GM12875 (cell line): ENCODE measurements around the gene F12.

ENCODE experiments used
- H3K4me3 ChIP-seq: one replicate; pipeline ENCODE4 v1.5.1; 2011; ENCODE audit warnings: low read depth, low read length, control low read depth
- TF ChIP-seq, protein P1 (sequence below): IDR thresholded peaks from 2 replicates; pipeline ENCODE4 v1.5.1; 2011; ENCODE audit warnings: low read depth, mild to moderate bottlenecking, control low read depth, inconsistent platforms, low read length, moderate library complexity, borderline replicate concordance; ENCODE audit not compliant: insufficient read depth

Gene F12

DNA sequence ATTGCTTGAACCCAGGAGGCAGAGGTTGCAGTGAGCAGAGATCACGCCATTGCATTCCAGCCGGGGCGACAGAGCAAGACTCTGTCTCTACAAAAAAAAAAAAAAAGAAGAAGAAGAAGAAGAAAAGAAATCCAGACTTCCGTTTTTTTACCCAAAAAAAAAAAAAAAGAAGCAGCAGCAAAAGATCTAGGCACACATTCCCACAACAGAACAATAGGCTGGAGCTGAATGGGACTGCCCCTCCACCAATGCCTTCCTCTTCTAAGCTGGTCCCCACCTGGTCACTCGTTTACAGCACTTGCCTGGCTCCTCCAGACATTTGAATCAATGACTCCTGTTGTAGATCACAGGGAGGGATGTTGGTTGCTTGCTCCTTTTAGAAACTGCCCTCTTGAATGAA is 56.3 kb downstream of the F12 start:
- TF ChIP-seq, protein P1, sequence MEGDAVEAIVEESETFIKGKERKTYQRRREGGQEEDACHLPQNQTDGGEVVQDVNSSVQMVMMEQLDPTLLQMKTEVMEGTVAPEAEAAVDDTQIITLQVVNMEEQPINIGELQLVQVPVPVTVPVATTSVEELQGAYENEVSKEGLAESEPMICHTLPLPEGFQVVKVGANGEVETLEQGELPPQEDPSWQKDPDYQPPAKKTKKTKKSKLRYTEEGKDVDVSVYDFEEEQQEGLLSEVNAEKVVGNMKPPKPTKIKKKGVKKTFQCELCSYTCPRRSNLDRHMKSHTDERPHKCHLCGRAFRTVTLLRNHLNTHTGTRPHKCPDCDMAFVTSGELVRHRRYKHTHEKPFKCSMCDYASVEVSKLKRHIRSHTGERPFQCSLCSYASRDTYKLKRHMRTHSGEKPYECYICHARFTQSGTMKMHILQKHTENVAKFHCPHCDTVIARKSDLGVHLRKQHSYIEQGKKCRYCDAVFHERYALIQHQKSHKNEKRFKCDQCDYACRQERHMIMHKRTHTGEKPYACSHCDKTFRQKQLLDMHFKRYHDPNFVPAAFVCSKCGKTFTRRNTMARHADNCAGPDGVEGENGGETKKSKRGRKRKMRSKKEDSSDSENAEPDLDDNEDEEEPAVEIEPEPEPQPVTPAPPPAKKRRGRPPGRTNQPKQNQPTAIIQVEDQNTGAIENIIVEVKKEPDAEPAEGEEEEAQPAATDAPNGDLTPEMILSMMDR: no peak
- no peak overlapping the region for H3K4me3 ChIP-seq
